ENCODE measurements around the gene PNRC1. TPM values are rescaled to one million over a fixed set of nuclear protein-coding genes. Genes with fewer than 3 reads are reported as not detected.

The PNRC1 gene
- total RNA-seq, 1 donor from 2014 or later = 236 TPM

- Histone ChIP-seq H3K9me3 (ENCODE audit: low read depth) (no peaks in the 10 kb centered on the region), H3K27me3 (no peaks in the 10 kb centered on the region), H3K4me1 (peaks cover 5% of the 10 kb centered on the region), H3F3A (ENCODE audit: low read depth) (no peaks in the 10 kb centered on the region), H3K79me2 (ENCODE audit: low read depth) (no peaks in the 10 kb centered on the region), H3K9ac (no peak overlapping the region), H3K4me3 (no peak overlapping the region), H2AFZ (replicated peaks) (no peak overlapping the region), H3K27ac (no peak overlapping the region), H4K20me1 (ENCODE audit: low read depth) (no peaks in the 10 kb centered on the region), H3K36me3 (no peaks in the 10 kb centered on the region), H3K4me2 (no peak overlapping the region)
- no peak overlapping the region for H3K27ac Mint-ChIP-seq
- H3K9me3 Mint-ChIP-seq = no peaks in the 10 kb centered on the region
- TF ChIP-seq EZH2 (IDR thresholded peaks at IDR 0.05) (no peak), EZH2phosphoT487 (IDR thresholded peaks at IDR 0.05) (no peak)
- TF ChIP-seq, protein P1, sequence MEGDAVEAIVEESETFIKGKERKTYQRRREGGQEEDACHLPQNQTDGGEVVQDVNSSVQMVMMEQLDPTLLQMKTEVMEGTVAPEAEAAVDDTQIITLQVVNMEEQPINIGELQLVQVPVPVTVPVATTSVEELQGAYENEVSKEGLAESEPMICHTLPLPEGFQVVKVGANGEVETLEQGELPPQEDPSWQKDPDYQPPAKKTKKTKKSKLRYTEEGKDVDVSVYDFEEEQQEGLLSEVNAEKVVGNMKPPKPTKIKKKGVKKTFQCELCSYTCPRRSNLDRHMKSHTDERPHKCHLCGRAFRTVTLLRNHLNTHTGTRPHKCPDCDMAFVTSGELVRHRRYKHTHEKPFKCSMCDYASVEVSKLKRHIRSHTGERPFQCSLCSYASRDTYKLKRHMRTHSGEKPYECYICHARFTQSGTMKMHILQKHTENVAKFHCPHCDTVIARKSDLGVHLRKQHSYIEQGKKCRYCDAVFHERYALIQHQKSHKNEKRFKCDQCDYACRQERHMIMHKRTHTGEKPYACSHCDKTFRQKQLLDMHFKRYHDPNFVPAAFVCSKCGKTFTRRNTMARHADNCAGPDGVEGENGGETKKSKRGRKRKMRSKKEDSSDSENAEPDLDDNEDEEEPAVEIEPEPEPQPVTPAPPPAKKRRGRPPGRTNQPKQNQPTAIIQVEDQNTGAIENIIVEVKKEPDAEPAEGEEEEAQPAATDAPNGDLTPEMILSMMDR (IDR thresholded peaks at IDR 0.05) = no peak
- H3K4me1 Mint-ChIP-seq = no peaks in the 10 kb centered on the region
- no peak overlapping the region for H3K4me3 Mint-ChIP-seq
- no peaks in the 10 kb centered on the region for H3K36me3 Mint-ChIP-seq
- H3K27me3 Mint-ChIP-seq (ENCODE audit: insufficient read depth, low read depth) = no peaks in the 10 kb centered on the region
- DNase-seq (ENCODE audit: low spot score) = no peak
Measured at GRCh38 chr6:89045576-89045975, 35.0 kb upstream of the PNRC1 start.

- Histone ChIP-seq H4K20me1 (ENCODE audit: low read depth) (no peaks in the 10 kb centered on the region), H3K27ac (no peak overlapping the region), H3K36me3 (no peaks in the 10 kb centered on the region), H3F3A (ENCODE audit: low read depth) (no peaks in the 10 kb centered on the region), H3K27me3 (no peaks in the 10 kb centered on the region), H3K9me3 (ENCODE audit: low read depth) (no peaks in the 10 kb centered on the region), H3K4me2 (no peak overlapping the region), H2AFZ (replicated peaks) (no peak overlapping the region), H3K4me1 (peaks cover 5% of the 10 kb centered on the region), H3K4me3 (no peak overlapping the region), H3K9ac (no peak overlapping the region), H3K79me2 (ENCODE audit: low read depth) (no peaks in the 10 kb centered on the region)
- Mint-ChIP-seq H3K4me3 (no peak overlapping the region), H3K27me3 (ENCODE audit: insufficient read depth, low read depth) (no peaks in the 10 kb centered on the region), H3K4me1 (no peaks in the 10 kb centered on the region), H3K9me3 (no peaks in the 10 kb centered on the region), H3K27ac (no peak overlapping the region), H3K36me3 (no peaks in the 10 kb centered on the region)
- TF ChIP-seq, protein P1 (IDR thresholded peaks at IDR 0.05) = no peak
- no peak for TF ChIP-seq EZH2 (IDR thresholded peaks at IDR 0.05)
- no peak for DNase-seq (ENCODE audit: low spot score)
Measured at GRCh38 chr6:89047473-89047872, 33.1 kb upstream of the PNRC1 start.

DNA sequence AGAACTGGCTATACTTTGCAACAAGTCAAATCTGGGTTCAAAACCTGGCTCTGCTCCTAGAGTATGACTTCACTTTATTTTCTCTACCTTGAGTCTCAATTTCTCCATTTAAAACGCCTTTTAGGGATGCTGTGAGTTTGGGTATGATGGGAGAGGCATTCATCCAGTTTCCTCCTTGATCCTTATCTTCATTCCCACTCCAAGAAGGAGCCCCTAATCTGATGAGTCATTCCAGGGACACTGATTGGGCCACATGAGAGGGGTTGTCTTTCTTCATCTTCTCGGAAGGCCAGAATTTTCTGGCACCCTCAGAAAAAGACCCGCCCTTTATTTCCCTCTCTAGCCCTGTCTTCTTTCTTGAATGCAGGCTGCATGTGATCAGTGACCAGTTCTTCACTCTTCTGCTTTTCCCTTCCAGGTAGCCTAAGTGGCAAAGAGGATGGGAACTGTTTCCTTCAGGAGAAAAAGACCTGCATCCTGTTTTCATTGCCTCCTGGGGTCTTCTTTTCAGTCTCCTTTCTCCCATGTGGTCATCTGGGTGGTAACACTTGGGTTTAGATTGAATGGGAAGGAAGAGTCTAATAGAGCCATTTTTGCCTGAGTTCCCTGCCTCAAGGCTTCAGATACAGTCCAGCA, 32.1 kb upstream of the PNRC1 start:
- no peaks in the 10 kb centered on the region for H3K27me3 Mint-ChIP-seq (ENCODE audit: insufficient read depth, low read depth)
- no peaks in the 10 kb centered on the region for H3K36me3 ChIP-seq
- no peaks in the 10 kb centered on the region for H3K36me3 Mint-ChIP-seq
- no peak for TF ChIP-seq EZH2phosphoT487 (IDR thresholded peaks at IDR 0.05)
- no peak for TF ChIP-seq EZH2 (IDR thresholded peaks at IDR 0.05)
- TF ChIP-seq, protein P1 (IDR thresholded peaks at IDR 0.05) = no peak
- no peak overlapping the region for H3K9ac ChIP-seq
- H3K79me2 ChIP-seq (ENCODE audit: low read depth) = no peaks in the 10 kb centered on the region
- no peak for DNase-seq (ENCODE audit: low spot score)
- no peak overlapping the region for H3K27ac Mint-ChIP-seq
- no peak overlapping the region for H3K4me2 ChIP-seq
- H3K9me3 Mint-ChIP-seq = no peaks in the 10 kb centered on the region
- peaks cover 5% of the 10 kb centered on the region for H3K4me1 ChIP-seq
- H3F3A ChIP-seq (ENCODE audit: low read depth) = no peaks in the 10 kb centered on the region
- no peak overlapping the region for H3K27ac ChIP-seq
- no peaks in the 10 kb centered on the region for H3K4me1 Mint-ChIP-seq
- H3K4me3 ChIP-seq = no peak overlapping the region
- no peaks in the 10 kb centered on the region for H4K20me1 ChIP-seq (ENCODE audit: low read depth)
- H3K4me3 Mint-ChIP-seq = no peak overlapping the region
- H3K27me3 ChIP-seq = no peaks in the 10 kb centered on the region
- H3K9me3 ChIP-seq (ENCODE audit: low read depth) = no peaks in the 10 kb centered on the region
- H2AFZ ChIP-seq (replicated peaks) = no peak overlapping the region
